Measurements from ENCODE around the gene CACNG5. TPM values are rescaled to one million over a fixed set of nuclear protein-coding genes. Genes with fewer than 3 reads are reported as not detected.

Gene CACNG5, protein sequence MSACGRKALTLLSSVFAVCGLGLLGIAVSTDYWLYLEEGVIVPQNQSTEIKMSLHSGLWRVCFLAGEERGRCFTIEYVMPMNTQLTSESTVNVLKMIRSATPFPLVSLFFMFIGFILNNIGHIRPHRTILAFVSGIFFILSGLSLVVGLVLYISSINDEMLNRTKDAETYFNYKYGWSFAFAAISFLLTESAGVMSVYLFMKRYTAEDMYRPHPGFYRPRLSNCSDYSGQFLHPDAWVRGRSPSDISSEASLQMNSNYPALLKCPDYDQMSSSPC
- not detected in 2 replicates for total RNA-seq

DNA sequence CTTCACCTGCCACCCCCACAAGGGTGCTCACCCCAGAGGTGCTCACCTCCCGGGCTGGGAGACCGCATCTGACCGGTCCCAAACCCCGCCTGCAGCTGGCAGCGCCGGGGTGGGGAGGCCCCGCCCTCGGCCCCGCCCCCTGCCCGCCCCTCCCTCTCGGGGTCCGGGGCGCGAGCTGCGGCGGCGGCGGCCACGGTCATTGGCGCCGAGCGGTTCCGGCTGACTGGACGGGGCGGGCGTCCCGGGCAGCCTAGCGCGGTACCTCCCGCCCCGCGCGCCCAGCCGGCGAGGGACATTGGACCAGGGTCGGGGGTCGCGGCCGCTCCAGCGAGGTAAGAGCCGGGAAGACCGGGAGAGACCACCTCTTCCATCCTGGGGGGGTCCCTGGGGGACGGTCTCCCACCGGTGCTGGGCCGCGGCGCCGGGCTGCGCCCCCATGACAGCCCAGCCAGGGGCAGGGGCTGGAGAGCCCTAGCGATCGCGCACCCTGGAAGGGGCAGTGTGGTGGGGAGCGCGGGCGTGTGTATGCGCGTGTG, at the start of gene CACNG5:
TSS of gene CACNG5 (plus strand) at position 199 of the 536 bp plus-strand sequence. CDS start 42,216 bp downstream, outside the sequence.

Small RNA genes within 50 kb of the gene (small RNA-seq; reads per million reads assigned to genes)
- gene MIR634 (not detected), gene RNA5SP446 (not detected)

Other genes with a start within 250 kb of the CACNG5 start
- gene CACNG4, start 129.6 kb downstream of the CACNG5 start, total RNA-seq, result not detected in 2 replicates
- gene CACNG1, start 209.4 kb downstream of the CACNG5 start, total RNA-seq, result not detected in 2 replicates